GM08714 (cell line): ENCODE measurements around the gene CPNE9.
"Not testable (repeated sequence)": the region's sequence is repeated elsewhere in the genome, so short reads cannot be mapped to it uniquely, and the experiment has no call there.

ENCODE experiments used
- H3K4me3 ChIP-seq: fragments of 200-500 bp; sonication (Bioruptor generic); 2 replicates; pipeline ENCODE4 v1.5.1; 2014; ENCODE audit warnings: mild to moderate bottlenecking, low read length, inconsistent platforms
- ZNF274 ChIP-seq: IDR thresholded peaks from 2 replicates; pipeline ENCODE4 v1.6.1; 2012; ENCODE audit warnings: mild to moderate bottlenecking, low read depth, low read length

Gene CPNE9

DNA sequence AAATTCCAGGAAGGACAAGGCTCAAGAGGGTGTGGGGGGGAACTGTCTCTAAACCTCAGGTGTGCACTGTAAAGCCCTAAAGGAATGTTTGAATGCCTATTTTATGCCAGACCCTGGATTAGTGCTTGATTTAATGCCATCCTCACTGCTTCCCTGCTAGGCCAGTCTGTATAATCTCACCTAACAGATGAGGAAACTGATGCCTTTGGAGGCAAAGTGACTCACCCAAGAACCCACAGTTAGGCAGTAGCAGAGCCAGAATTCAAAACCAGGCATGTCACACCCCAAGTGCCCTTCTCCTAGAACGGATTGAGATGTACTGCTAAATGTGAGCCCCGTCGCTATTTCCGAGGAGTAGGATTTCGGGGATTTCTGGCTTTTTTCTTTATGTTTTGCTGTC lies 58.3 kb downstream of the CPNE9 start:
- no peak for TF ChIP-seq ZNF274
- no peak overlapping the region for H3K4me3 ChIP-seq

DNA sequence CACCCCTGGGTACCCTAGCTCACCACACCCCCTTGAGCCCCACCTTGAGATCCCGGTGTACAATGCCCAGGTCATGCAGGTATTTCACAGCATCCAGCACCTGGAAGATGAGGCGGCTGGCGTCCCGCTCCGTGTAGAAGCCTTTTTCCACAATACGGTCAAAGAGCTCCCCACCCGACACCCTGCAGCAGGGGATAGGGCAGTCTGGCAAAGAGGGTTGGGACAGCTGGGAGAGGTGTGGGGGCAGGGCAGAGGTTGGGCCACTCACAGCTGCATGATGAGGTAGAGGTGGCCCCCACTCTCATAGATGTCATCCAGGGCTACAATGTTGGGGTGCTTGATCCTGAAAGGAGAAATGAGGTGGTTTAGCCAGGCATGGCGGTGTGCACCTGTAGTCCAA lies 59.2 kb downstream of the CPNE9 start:
- no peak for TF ChIP-seq ZNF274

DNA sequence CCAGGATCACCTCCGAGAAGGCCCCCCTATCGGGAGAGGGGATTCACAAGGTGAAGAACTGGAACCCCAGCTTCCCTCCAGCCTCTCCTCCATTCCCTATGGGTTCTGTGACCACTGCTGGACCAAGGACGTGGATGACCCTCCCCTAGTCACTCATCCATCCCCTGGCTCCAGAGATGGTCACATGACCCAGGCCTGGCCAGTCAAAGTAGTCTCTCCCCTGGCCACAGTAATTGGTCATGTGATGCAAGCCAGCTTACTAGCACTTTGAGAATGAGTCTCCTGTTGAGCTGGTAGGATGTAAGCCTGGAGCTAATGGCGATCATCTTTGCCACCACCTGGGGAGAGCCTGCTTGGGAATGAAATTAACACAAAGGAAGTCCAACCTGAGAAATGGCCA lies 62.2 kb downstream of the CPNE9 start:
- no peak overlapping the region for H3K4me3 ChIP-seq
- TF ChIP-seq ZNF274, result no peak

More for the DNA sequence above, 59.2 kb downstream of the CPNE9 start:
- H3K4me3 ChIP-seq, result no peak overlapping the region

DNA sequence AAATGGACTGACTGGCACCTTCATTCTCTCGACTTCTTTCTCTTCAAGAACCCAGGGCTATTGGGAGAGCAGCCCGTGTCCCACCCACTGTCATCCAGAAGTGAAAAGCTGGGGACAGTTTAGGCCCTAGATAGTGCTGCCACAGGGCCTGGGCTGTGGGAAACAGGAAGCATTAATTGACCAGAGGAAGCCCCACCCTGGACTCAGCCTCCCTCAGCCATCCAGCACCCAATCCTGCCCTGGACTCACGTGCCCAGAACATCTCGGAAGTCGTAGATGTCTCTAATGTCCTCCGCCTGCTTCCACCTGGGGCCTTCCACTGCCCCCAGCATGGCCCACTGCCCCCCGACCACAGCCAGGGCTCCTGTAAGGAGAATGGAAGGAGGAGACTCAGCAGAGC lies 63.8 kb downstream of the CPNE9 start:
- no peak overlapping the region for H3K4me3 ChIP-seq
- TF ChIP-seq ZNF274, result no peak

DNA sequence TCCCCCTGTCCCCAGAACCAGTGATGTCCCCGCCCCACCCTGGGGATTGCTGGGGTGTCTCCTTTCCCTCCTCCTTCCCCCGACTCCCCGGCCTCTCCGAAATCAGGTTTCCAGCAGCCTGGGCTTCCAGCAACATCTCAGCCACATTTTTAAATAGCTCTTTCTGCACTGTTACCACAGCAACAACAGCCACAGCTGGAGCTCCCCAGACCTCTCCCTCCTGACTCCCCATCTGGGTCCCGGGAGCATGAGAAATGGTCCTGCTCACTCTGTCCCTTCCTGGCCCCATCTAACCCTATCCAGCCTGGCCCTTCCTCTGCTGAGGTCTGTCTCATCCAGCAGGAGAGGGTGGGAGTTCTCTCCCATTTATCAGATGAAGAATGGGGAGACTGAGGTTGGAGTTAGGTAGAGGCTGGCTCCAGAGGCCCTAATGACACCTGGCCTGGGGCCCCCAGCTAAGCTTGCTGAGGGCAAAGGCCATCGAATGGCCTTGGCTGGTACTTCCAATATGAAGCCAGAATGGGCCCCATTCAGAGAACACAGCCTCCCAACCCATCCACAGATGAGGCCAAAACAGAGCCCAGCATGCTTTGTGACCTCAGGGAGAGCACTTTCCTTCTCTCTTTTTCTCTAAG lies 64.6 kb downstream of the CPNE9 start:
- TF ChIP-seq ZNF274, result no peak
- no peak overlapping the region for H3K4me3 ChIP-seq

DNA sequence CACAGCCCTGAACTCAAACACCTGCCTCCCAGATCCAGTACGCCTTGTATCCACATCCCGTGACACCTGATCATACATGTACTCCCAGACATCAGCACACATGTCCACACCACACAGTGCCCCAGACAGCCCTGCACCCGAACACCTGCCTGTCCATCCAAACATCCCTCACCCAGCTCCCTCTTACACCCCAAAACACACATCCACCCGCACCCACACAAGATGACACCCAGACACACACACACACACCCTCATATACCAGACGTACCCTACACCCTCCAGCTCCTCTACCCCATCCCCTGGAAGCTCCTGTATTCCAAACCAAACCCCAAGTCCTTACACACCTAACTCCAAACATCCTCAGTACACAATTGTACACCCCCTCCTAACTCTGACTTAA lies 65.4 kb downstream of the CPNE9 start:
- no peak for TF ChIP-seq ZNF274
- H3K4me3 ChIP-seq, result no peak overlapping the region

DNA sequence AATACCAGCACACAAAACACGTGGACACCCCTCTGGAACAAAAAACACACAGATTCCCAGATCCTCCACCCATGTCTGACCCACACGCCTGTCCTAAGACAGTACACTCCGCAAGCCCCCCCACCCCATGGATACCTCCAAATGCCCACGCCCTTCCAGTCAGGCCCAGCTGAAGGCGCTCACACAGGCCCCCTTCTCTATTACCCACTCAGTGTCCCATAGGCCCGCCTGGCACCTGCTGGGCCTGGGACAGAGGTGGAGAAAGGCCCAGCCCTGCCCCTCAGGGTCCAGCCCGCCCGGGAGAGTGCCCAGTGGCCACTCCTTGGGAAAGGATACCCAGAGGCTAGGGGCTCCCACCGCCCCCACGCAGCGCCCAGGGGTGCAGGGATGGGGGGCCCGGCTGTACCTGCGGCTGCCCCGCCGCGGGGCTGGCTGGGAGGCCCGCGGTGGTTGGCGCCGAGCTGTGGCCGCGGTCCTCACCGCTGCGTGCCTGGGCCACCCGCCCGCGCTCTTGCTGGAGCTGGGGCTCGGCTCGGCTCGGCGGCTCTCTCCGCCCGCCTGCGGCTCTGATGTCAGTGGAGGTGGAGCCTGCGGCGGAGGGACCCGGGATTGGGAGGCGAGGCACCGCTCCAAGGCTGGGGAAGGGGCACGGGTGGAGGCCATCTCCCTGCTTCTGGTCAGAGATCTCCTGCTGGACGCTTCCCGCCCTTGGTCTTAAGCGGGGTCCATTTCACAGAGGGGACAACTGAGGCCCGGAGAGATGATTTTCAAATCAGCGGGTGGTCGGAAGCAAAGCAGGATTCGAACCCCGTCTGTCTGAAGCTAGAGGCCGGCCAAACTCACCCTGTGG lies 66.0 kb downstream of the CPNE9 start, which contains the start of gene CAMK1:
Gene CAMK1, minus strand, starts transcription at position 522 of the 850 bp plus-strand sequence. CDS start 2,198 bp downstream, outside the sequence.
- H3K4me3 ChIP-seq, result peak within 1 kb of the TSS; percentile 2; the same call in 1 of the 2 replicates
- TF ChIP-seq ZNF274, result no peak

DNA sequence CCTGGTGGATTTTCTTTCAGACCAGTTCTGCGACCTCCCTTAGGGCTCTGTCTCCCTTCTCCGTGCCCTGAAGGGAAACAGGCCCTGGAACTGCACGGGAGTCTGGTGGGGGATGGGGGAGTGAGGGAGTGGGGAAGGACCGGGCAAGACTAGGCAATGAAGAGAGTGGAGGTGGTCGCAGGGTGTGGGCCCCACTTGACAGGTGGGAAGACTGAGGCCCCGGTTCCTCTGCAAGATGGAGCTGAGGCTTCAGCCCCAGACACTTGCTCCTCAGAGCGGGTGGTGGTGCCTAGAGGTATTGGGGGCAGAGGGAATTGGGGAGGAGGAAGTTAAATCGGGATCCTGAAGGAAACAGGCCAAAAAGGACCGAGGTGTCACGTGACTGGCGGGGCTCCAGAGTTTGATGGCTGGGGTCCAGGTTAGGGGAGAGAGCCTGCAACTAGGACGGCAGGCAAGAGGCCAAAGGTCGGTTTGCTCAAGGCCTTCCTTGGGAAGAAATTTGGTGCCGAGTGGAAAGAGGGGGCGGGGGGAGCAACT lies 66.7 kb downstream of the CPNE9 start:
- H3K4me3 ChIP-seq, result no peak overlapping the region
- TF ChIP-seq ZNF274, result no peak

DNA sequence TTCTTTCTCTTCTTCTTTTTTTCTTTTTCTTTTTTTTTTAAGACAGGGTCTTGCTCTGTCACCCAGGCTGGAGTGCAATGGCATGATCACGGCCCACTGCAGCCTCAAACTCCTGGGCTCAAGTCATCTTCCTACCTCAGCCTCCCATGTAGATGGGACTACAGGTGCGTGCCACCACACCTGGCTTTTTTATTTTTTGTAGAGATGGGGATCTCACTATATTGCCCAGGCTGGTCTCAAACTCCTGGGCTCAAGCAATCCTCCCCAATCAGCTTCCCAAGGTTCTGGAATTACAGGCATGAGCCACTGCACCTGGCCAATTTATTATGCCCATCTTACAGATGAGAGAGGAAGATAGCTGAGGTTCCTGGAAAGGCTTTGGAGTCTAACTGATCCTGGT lies 67.4 kb downstream of the CPNE9 start:
- H3K4me3 ChIP-seq, result not testable (repeated sequence)

DNA sequence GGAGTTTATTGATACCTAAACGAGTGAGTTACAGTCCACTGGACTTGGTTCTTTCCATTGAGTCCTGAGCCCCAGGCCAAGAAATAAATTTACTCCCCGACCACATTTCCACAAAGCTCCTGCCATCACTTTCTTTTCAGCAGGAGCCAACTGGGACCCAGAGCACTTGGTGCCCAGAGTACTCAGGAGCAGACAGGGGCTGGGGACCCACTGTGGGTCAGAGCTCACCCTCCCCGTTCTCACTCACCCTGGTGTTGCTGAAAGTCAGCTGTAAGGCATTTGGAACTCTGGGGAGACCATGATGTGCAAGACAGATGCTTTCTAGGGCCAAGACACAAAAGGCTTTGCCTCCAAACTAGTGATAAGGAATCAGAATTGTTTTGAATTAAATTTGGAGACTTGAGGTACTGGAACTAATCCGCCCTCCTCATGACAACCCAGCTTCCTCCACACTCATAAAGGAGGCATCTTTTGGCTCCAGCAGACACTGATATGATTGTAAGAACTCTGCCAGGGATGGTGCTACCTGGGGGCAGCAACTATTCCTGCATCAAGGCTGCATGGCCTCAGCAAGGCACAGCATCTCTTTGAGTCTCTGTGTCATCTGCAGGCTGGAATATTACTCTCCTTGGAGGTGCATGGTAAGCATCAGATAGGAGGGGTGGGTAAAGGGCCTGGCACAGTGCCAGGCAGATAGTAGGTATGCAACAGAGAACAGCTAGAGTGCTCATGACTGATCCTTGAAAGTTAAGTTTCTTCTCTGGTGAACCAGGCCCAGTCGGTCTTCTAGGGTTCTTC lies 73.5 kb downstream of the CPNE9 start:
- TF ChIP-seq ZNF274, result no peak
- H3K4me3 ChIP-seq, result no peak overlapping the region

DNA sequence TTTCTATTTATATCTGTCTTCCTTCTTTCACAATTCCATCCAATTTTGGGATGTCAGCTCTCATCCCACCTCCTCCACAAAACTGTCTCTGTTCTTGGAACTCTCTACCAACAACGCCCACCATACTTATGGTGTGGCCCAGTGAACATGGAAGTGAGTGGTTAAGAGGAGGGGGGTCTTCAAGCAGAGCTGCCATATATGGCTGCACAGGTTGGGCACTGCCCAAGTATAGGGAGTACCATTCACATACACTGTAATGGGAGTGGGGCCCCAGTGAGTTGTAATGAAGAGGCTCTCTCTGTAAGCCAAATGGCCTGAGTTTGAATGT lies 74.0 kb downstream of the CPNE9 start:
- H3K4me3 ChIP-seq, result no peak overlapping the region
- TF ChIP-seq ZNF274, result no peak

DNA sequence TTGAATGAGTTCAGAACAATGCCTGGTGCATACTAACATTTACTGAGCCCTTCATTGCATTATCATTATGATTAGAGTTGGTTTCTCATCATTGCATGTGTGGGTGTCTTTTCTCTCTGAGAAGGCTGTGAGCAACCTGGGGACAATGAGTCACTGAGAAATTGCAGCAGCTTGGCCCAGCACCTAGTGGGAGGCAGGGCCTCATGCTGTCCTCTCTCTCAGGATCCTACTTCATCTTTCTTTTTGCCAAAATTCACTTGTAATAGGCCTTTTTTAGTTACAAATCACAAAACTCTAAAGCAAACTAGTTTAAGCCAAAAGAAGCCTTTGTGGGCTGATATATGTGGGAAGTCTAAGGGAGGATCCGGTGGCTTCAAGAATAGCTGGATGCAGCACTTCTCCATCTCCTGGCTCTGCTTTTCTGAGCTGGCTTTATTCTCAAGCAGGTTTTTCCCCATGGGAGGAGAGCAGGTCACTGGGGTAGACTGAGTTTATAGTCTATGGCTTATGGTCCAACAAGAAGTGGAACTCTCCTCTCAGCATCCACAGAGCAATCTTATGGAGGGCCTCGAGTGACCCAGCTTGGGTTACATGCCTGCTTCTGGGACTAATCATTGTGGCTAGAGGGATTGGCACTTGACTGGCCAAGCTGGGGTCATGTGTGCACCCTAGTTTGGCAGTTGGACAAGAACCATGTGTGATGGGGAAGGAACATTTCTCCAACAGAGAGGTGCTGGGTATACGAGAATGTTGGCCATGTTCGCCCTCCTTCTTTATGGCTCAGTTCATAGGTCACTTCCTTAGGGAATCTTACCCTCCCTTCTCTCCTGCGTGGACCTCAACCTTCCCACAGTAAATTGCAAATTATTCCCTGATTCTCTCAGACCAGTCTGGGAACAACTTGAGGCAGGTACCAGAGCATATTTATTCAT lies 74.8 kb downstream of the CPNE9 start:
- TF ChIP-seq ZNF274, result no peak

DNA sequence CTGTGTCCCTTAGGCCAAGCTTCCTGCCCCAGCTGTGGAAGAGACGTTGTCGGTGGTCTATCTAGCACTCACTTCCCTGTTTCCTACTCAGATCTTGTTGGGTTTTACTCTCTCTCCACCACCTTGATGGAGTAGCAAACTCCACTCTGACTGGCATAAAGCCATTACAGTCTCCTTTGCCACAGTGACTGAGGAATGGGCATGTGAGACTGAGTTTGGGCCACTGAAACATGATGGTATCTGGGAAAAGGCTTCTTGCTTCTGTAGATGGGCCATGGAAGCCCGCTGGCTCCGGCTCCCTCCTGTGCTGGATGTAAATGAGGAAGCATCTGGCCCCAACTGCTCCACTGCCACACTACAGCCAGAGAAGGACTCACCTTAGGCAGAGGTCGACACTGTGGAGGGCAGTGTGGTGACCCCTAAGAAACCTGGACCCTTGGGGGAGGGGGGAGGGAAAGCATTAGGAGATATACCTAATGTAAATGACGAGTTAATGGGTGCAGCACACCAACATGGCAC lies 75.5 kb downstream of the CPNE9 start:
- no peak for TF ChIP-seq ZNF274
- no peak overlapping the region for H3K4me3 ChIP-seq

More for the DNA sequence above, 74.8 kb downstream of the CPNE9 start:
- no peak overlapping the region for H3K4me3 ChIP-seq
